AG09319 (cell line): ENCODE measurements around the gene ACADL.

Experiments used
- DNase-seq: peaks from one replicate; pipeline ENCODE4 v3.0.0-alpha.2; 2010; ENCODE audit warnings: low read depth; ENCODE audit errors: extremely low read depth
- TF ChIP-seq, protein P1 (sequence below): IDR thresholded peaks from 2 replicates; pipeline ENCODE4 v1.5.1; 2011; ENCODE audit warnings: low read depth, mild to moderate bottlenecking, inconsistent platforms, low read length, moderate library complexity

Gene ACADL

DNA sequence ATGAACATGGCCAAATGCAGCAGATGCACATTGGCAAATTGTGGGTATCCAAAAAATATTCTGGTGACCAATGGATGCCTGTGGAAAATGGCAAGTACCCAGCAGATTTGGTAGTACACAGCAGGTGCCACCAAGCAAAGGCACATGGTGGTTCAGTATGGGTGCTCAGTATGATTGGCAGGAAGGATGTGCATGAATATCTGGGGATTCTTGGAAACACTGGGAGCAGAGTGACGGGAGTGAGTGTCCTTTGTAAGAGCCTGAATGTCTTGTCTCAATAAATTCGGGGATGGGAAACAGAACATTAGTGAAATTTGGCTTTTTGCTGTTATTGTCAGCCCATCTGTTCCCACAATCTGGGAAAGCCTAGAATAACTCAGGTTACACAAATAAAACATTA lies 36.8 kb upstream of the ACADL start:
- TF ChIP-seq, protein P1, sequence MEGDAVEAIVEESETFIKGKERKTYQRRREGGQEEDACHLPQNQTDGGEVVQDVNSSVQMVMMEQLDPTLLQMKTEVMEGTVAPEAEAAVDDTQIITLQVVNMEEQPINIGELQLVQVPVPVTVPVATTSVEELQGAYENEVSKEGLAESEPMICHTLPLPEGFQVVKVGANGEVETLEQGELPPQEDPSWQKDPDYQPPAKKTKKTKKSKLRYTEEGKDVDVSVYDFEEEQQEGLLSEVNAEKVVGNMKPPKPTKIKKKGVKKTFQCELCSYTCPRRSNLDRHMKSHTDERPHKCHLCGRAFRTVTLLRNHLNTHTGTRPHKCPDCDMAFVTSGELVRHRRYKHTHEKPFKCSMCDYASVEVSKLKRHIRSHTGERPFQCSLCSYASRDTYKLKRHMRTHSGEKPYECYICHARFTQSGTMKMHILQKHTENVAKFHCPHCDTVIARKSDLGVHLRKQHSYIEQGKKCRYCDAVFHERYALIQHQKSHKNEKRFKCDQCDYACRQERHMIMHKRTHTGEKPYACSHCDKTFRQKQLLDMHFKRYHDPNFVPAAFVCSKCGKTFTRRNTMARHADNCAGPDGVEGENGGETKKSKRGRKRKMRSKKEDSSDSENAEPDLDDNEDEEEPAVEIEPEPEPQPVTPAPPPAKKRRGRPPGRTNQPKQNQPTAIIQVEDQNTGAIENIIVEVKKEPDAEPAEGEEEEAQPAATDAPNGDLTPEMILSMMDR: no peak
- no peak for DNase-seq

DNA sequence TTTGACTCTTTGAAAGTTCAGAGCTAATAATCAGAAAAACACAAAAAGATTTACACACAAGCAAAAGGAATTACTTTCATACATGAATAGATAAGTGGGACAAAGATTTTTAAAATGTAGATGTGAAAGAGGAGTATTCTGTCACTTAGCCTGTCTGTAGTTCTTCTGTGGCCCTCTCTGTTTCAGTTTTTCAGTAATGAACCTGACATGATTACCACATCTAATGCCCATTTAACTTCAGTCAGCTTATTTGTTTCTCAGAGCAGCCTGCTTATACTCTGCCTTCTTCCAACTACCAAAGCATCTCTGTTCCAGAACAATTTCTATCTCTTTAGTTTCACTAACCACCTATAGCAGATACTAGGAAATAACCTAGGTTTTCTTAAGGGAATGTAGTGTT lies 34.4 kb upstream of the ACADL start:
- TF ChIP-seq, protein P1: no peak
- DNase-seq: no peak

- TF ChIP-seq, protein P1: no peak
- DNase-seq: no peak
These were observed 27.7 kb upstream of the ACADL start for GRCh38 chr2:210252699-210253606.

DNA sequence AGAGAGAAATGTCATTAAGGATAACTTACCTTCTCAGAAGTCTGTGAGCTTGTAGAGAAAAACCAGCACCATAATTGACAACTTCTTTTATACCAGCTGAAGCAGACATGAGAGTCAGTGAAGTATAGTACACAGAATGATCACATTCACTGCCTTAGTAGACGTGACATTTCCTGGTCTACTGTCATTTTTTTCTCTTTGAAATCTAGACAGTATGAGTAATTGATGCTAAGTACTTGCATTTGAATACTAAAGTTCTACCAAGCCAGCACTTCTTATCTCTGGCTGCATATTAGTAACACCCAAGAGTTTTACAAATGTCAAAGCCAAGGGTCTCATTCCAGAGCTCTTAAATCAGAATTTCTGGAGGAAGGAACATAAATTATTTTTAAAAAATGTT lies 25.4 kb upstream of the ACADL start:
- no peak for DNase-seq
- TF ChIP-seq, protein P1: no peak

- DNase-seq: no peak
- TF ChIP-seq, protein P1: no peak
These were observed 8.2 kb upstream of the ACADL start for GRCh38 chr2:210233487-210233886.

DNA sequence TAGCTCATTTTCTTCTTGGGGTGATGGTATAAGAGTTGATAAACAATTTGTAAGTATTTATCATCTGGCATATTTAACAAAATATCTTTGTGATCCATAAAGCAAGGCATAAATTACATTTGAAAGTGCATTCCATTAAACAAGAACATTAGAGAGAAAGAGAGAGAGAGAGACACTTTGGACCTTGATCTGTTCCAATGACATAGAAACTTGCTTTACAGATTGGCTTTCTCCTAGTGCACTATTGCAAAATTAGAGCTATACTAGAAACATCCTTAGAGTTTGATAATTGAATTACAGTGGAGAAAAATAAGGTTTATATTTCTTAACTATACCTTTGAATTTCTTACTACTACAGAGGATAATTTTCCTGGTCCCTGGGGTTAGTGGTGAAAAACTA lies 5.7 kb upstream of the ACADL start:
- TF ChIP-seq, protein P1: no peak
- DNase-seq: no peak

GRCh38 chr2:210230518-210230917 lies 5.3 kb upstream of the ACADL start:
- DNase-seq: no peak
- TF ChIP-seq, protein P1: no peak
